Motor neuron (in vitro differentiated cells): ENCODE measurements around the gene STK38. TPM values are rescaled to one million over a fixed set of nuclear protein-coding genes. Genes with fewer than 3 reads are reported as not detected.
A peak's percentile ranks its signal among the peaks of the same experiment; 100 is the strongest.

Source experiments
- ATAC-seq, 8 experiments: fragments of 200-7000 bp; cut with Tn5 transposase; replicated peaks in 6 of 8; 2 replicates each; pipeline ENCODE4 v1.8.0; 2021; ENCODE audit warnings: mild to moderate bottlenecking in 8 of 8, moderate library complexity in 8 of 8
- H3K27ac ChIP-seq, 2 donors: fragments of 250-450 bp; sonication (Bioruptor Pico); 2 replicates each; pipeline ENCODE4 v1.9.0; 2021; ENCODE audit warnings: antibody characterized with exemption in 2 of 2, mild to moderate bottlenecking in 2 of 2, moderate library complexity in 1 of 2
- H3K4me1 ChIP-seq, 2 donors: fragments of 250-450 bp; sonication (Bioruptor Pico); replicated peaks in 1 of 2; 2 replicates each; pipeline ENCODE4 v1.6.1; 2021; ENCODE audit warnings: antibody characterized with exemption in 2 of 2, mild to moderate bottlenecking in 2 of 2, moderate library complexity in 1 of 2
- H3K4me3 ChIP-seq, 5 donors: fragments of 250-450 bp; sonication (Bioruptor Pico); 2 replicates each; pipeline ENCODE4 v1.9.0; 2021; ENCODE audit warnings: antibody characterized with exemption in 5 of 5, mild to moderate bottlenecking in 5 of 5, moderate library complexity in 4 of 5
- WGBS, 10 experiments: fragments of 450-650 bp; shearing (Covaris generic); methylation state at CpG; one replicate each; pipeline ENCODE4 v1.0.0; 2022; 5-methylcytosine and 5-hydroxymethylcytosine counted together
- in situ Hi-C, 9 experiments: fragments of 400-800 bp; cut with MboI; loops; one replicate each; pipeline ENCODE4 v1.15.0; 2021; ENCODE audit warnings: low sequenced_read_pairs in 9 of 9, low pct_unique_long_range_greater_than_20kb in 2 of 9; ENCODE audit not compliant: unreplicated experiment in 9 of 9
- total RNA-seq, 8 experiments: library from RNA; unstranded; fragments of 300-600 nt; gene quantifications; 2 replicates each; pipeline versions ENCODE4 v1.2.3 to v1.2.4, GENCODE V29; 2022

STK38 gene
- total RNA-seq, 8 experiments from 2014 or later, result 15.1 to 42.3 (median 24.4) TPM

DNA sequence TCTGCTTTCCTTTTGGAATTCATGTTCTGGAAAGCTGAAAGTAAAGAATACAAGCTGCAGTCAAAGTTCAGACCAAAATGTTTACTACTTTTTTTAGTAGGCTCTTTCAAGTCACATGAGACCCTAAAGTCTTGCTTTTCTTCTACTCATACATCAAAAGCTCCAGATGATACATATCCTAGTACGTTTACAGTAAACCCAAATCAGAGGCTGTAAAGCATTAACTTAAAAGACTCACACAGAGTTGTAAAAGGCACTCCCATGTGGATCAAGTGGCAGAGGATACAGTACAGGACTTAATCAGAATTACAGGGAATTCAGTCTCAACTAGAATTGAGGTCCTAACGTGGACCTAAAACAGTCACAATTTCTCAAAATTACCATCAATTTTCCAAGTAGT is 40.7 kb downstream of the STK38 start:
- ATAC-seq, result peak in 1 of 8 experiments; percentile 27
- 64 to 93% (median 75%) methylated on average over 1 to 2 of the region's 2 CpGs; no CpG with 5 or more reads in 1 of the 10 experiments for WGBS, 10 experiments
- no peak overlapping the region for H3K4me3 ChIP-seq
- H3K27ac ChIP-seq, result no peak overlapping the region
- no peaks in the 10 kb centered on the region for H3K4me1 ChIP-seq
- in situ Hi-C loops, result no loop called here

DNA sequence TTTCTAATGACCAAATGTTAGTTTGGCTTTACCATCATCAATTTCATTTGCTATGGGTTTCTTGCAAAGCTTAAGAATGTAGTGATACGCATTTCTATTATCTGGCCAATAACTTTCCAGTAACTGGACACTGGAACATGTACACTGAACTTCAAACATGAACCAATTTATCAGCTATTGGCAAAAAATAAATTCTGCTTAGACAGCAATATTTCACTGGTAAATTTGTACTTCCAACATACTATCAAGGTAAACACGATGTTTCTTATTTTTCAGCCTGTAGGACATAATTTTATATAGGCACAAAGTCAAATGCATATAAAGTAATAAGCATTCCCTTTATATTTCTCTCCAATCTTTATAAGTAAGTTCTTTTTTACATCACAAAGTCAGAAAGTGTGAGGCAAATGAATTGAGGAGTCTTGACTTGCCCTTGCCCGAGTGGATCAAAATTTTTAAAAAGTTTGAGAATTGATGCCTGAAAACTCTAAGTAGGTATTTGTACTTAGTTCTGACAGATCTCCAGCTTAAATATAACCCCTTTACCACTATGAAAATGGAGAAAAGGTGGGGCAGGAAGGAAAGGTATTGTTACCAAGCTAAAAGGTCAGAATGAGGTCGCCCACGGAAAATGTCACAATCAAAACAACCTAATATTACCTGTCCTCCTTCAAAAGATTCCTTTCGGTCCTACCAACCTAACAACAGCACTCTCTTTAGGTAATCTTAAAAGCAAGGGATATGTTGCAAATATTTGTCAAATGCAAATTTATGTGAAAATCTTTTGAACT is 41.3 kb downstream of the STK38 start:
- 88 to 100% (median 96%) methylated on average over 3 to 6 of the region's 6 CpGs for WGBS, 10 experiments
- H3K27ac ChIP-seq, result no peak overlapping the region
- no peaks in the 10 kb centered on the region for H3K4me1 ChIP-seq
- ATAC-seq, result no peak
- in situ Hi-C loops, result no loop called here
- no peak overlapping the region for H3K4me3 ChIP-seq

DNA sequence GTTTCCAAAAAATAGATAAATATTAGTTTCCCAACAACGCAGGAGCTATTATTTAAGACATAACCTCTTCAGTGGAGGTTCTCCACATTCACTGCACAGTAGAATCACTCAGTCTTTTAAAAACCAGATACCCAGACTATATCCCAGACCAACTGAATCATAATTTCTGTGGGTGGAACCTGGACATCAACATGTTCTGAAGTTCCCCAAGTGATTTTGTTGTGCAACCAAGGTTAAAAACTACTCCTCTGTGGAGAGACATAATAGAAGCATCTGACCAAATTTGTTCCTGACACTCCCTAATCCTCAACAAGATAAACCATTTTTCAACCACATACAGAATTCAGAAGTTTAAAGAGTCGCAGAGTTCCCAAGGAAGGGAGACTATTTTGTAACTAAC is 42.3 kb downstream of the STK38 start:
- peak in 2 of 8 experiments; percentile 19 to 59 for ATAC-seq
- Histone ChIP-seq H3K4me3 (no peak overlapping the region), H3K27ac (no peak overlapping the region), H3K4me1 (no peaks in the 10 kb centered on the region)
- in situ Hi-C loops, result no loop called here
- WGBS, 10 experiments, result 83 to 100% (median 90%) methylated on average over 1 to 2 of the region's 2 CpGs

DNA sequence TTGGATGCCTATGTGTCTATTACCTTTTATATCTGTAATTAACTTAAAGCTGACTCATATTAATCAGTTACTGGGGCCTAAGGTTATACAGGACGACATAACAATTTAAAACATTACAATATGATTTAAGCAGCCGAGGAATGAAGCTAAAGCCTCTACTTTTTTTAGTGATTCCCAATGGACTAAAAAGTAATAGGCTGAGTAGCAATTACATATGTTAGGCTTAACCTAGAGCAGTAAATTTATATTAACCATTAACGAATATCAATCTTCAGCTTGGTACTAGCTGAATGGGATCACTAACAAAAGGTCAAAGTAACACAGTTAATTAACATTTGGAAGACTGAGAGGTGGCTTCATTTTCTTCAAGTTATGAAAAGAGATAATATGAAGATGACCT is 43.1 kb downstream of the STK38 start:
- Histone ChIP-seq H3K4me3 (no peak overlapping the region), H3K27ac (no peak overlapping the region), H3K4me1 (no peaks in the 10 kb centered on the region)
- WGBS, 10 experiments, result 64 to 100% (median 90%) methylated on average over 1 to 3 of the region's 3 CpGs
- no peak for ATAC-seq
- in situ Hi-C loops, result no loop called here

DNA sequence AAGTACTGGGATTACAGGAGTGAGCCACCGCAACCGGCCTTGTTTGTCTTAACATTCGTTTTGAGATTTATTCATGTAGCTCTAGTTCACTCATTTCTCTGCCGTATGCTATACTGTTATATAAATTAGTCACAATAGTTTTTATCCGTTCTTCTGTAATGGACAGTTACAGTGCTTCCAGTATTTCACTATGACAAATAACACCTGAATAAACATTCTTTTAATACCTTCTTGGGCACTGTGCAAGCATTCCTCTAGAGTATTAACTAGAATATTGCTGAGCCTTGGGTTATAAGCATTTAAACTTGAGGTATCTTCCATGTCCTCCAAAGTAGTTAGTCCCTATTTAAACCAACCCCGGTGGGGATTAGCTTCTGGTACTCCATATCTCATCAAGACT is 45.6 kb downstream of the STK38 start:
- in situ Hi-C loops, result no loop called here
- no peak overlapping the region for H3K27ac ChIP-seq
- peak in 1 of 8 experiments; percentile 63 for ATAC-seq
- no peak overlapping the region for H3K4me3 ChIP-seq
- no peaks in the 10 kb centered on the region for H3K4me1 ChIP-seq
- 64 to 100% (median 98%) methylated on average over 1 to 6 of the region's 6 CpGs for WGBS, 10 experiments

DNA sequence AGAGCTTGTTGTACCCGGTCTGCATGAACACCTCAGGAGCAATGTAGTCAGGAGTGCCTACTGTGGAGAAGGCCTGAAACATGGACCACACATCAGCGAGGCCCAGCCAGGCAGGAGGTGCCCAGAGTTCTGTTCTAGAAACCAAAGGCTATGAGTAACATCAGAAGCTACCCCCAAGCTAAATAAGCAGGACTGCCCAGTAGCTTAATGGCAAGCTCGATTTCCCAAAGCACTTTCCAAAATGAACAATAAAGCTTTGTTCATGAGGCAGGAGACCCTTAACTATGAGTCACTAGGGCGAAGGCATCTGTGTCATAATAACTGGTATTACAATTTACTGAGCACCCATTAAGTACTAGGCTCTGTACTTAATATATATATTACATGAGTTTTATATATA is 47.4 kb downstream of the STK38 start:
- 80 to 100% (median 90%) methylated on average over 1 to 4 of the region's 4 CpGs; no CpG with 5 or more reads in 1 of the 10 experiments for WGBS, 10 experiments
- in situ Hi-C loops, result no loop called here
- no peak for ATAC-seq
- no peak overlapping the region for H3K4me3 ChIP-seq
- H3K27ac ChIP-seq, result no peak overlapping the region
- no peaks in the 10 kb centered on the region for H3K4me1 ChIP-seq

DNA sequence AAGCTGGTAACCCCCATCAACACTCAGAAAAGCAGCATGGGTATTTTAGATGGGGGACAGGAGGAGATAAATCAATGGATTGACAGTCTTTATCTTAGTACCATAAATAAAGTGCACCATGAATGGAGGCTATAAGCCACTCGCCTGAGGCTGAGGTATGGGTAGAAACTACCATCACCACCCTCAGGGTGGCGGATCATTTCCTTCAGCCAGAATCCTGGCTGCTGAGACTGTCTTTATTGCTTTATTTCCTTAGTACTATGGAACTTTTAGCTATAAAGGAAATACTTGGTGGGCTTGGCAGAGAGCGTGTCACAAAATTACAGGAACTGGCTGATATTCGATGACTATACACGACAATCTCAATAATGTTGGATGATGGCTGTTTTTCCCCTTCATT is 52.2 kb downstream of the STK38 start:
- in situ Hi-C loops, result no loop called here
- WGBS, 10 experiments, result 89 to 100% (median 97%) methylated on average over 3 to 5 of the region's 5 CpGs; no CpG with 5 or more reads in 4 of the 10 experiments
- Histone ChIP-seq H3K4me1 (peaks cover 3 to 25% of the 10 kb centered on the region in 2 donors), H3K4me3 (no peak overlapping the region), H3K27ac (no peak overlapping the region)
- no peak for ATAC-seq

DNA sequence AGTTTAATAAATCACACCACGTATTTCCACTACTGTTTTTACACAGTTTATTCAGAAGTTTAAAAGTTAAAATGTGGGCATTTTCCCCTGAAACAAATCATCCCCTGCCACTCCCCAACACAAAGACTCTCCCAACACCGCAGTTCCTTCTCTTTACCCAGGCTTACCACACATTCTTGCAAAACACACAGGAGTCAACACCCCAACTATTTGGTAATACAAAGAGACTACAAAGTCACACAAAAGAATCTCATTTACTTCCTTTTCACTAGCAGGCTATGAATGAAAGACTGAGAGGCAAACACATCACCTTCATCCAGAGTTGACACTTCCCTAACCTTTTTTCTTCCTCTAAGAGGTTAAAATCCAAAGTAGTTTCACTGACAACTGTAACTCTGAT is 53.4 kb downstream of the STK38 start:
- peaks cover 3 to 25% of the 10 kb centered on the region in 2 donors for H3K4me1 ChIP-seq
- no peak overlapping the region for H3K27ac ChIP-seq
- in situ Hi-C loops, result no loop called here
- no peak overlapping the region for H3K4me3 ChIP-seq
- ATAC-seq, result peak in 5 of 8 experiments; percentile 38 to 73 (median 48)
- 17 to 92% (median 50%) methylated on average over 1 to 2 of the region's 2 CpGs; no CpG with 5 or more reads in 2 of the 10 experiments for WGBS, 10 experiments

DNA sequence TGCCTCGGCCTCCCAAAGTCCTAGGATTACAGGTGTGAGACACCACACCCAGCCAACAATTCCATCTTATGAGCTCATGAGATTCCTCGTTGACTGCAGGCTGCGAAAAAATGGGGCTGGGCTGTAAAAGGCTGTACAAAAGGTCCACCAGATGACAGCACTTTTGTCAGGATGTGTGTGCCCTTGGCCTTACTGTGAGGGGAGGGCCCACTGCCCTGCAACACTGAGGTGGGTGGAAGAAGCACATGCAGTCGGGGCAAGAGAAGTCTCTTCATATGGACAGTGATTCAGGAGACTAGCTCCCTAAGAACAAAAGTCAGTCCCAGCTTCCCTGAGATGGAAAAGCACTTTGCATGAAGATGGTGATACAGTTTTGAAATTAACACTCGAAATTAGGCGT is 54.0 kb downstream of the STK38 start:
- in situ Hi-C loops, result no loop called here
- peak in 5 of 8 experiments; percentile 8 to 67 (median 48) for ATAC-seq
- Histone ChIP-seq H3K4me3 (no peak overlapping the region), H3K4me1 (peaks cover 3 to 25% of the 10 kb centered on the region in 2 donors), H3K27ac (no peak overlapping the region)
- WGBS, 10 experiments, result 48 to 100% (median 74%) methylated on average over 1 to 5 of the region's 6 CpGs; no CpG with 5 or more reads in 3 of the 10 experiments

DNA sequence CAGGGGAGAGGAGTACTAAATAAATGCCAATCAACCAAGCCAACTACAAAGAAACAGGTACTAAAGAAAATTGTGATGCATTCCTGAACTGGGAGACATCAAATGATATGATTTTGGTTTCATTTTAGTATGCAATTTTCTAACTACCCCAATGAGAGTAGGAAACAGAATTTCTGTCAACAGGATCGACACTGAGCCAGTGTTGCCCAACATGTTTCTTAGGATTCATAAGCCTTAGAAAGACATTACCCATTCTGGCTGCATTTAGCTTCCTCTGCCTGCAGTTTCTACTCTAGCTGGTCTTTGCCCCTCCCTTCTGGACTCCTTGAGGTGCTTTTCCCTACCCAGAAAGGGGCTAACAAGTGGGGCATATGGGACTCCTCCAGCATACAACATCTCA is 54.7 kb downstream of the STK38 start:
- Histone ChIP-seq H3K27ac (no peak overlapping the region), H3K4me3 (no peak overlapping the region), H3K4me1 (peaks cover 3 to 25% of the 10 kb centered on the region in 2 donors)
- 43 to 100% (median 100%) methylated on average over 1 of the region's 1 CpG; no CpG with 5 or more reads in 2 of the 10 experiments for WGBS, 10 experiments
- in situ Hi-C loops, result no loop called here
- no peak for ATAC-seq

DNA sequence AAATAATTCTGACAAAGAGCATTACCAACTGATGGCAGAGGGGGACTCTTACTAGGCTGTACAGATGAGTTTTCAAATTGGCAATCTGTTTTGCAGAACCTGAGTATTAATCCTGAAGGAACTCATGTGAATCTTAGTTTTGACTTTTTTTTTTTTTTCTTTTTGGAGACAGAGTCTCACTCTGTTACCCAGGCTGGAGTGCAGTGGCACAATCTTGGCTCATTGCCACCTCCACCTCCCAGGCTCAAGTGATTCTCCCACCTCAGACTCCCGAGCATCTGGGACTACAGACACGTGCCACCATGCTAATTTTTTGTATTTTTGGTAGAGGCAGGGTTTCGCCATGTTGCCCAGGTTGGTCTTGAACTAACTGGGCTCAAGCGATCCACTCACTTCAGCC is 55.2 kb downstream of the STK38 start:
- Histone ChIP-seq H3K27ac (no peak overlapping the region), H3K4me1 (peaks cover 3 to 25% of the 10 kb centered on the region in 2 donors), H3K4me3 (no peak overlapping the region)
- ATAC-seq, result no peak
- WGBS, 10 experiments, result 90 to 100% (median 96%) methylated on average over 1 to 4 of the region's 4 CpGs; no CpG with 5 or more reads in 5 of the 10 experiments
- in situ Hi-C loops, result no loop called here

DNA sequence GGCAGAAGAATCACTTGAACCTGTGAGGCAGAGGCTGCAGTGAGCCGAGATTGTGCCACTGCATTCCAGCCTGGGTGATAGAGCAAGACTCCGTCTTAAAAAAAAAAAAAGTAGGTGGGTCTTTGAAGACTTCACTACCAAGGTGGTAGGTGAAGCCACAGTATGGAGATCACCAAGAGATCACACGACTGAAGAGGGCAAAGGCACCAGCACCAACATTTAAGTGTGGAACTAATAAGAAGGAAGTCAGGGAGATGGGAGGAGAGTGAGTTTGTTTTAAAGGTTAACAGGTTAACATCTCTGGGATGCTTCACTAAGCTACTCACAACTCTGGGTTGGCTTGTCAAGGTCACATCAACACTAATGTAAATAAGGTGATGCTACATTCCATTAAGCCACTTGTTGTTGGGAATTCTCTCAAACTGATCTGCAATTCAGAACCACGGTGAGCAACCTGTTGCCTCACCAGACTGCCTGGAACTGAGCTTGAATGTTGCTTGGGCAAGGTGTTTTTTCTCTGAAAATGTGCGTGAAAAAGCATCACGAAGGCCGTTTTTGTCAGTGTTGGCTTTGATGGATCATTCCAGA is 55.8 kb downstream of the STK38 start:
- peak in 1 of 8 experiments; percentile 25 for ATAC-seq
- in situ Hi-C loops, result no loop called here
- 34 to 100% (median 91%) methylated on average over 1 to 5 of the region's 7 CpGs; no CpG with 5 or more reads in 2 of the 10 experiments for WGBS, 10 experiments
- H3K4me3 ChIP-seq, result no peak overlapping the region
- H3K4me1 ChIP-seq, result peaks cover 3 to 25% of the 10 kb centered on the region in 2 donors
- H3K27ac ChIP-seq, result no peak overlapping the region

DNA sequence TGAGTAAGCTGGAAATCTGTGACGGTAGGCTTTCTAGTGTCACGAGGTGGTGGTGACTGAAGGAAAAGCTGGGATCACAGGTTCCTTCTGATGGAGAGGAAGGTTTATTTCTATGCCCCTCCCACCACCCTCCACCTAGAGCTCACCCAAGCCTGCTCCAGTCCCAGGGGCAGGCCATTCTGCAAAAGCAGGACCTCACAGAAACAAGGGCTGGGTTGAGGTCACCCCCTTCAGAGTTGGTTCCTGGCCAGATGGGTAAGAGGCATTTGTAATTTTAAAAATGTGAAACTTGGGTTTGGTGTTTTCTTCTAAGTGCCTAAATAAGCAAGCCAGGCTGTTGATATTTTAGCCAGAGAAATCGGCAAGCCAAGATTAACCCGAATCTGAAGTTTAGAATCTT is 57.9 kb downstream of the STK38 start:
- in situ Hi-C loops, result no loop called here
- H3K27ac ChIP-seq, result no peak overlapping the region
- no peak overlapping the region for H3K4me3 ChIP-seq
- peaks cover 2 to 24% of the 10 kb centered on the region in 2 donors for H3K4me1 ChIP-seq
- 62 to 100% (median 97%) methylated on average over 1 to 4 of the region's 4 CpGs; no CpG with 5 or more reads in 2 of the 10 experiments for WGBS, 10 experiments
- ATAC-seq, result no peak
